ENCODE results near the gene CD300A.

CD300A gene

GRCh38 chr17:74522381-74523105 is 56.1 kb downstream of the CD300A start:
- DNase-seq = no peak

GRCh38 chr17:74523308-74523707 is 56.9 kb downstream of the CD300A start:
- DNase-seq = no peak

GRCh38 chr17:74524653-74525464 is 58.4 kb downstream of the CD300A start:
- DNase-seq = no peak

GRCh38 chr17:74525465-74525725 is 59.0 kb downstream of the CD300A start:
- DNase-seq = no peak

- no peak for DNase-seq
Measured at GRCh38 chr17:74525781-74526288, 59.4 kb downstream of the CD300A start.

GRCh38 chr17:74526681-74527080 is 60.2 kb downstream of the CD300A start:
- DNase-seq = no peak

GRCh38 chr17:74527081-74527480 is 60.6 kb downstream of the CD300A start:
- DNase-seq = no peak

- DNase-seq = no peak
Measured at GRCh38 chr17:74527756-74528155, 61.3 kb downstream of the CD300A start.

GRCh38 chr17:74528491-74529199 is 62.2 kb downstream of the CD300A start:
- DNase-seq = no peak

GRCh38 chr17:74529243-74529642 is 62.8 kb downstream of the CD300A start:
- DNase-seq = no peak

GRCh38 chr17:74530831-74531150 is 64.4 kb downstream of the CD300A start:
- no peak for DNase-seq

GRCh38 chr17:74531231-74531761 is 64.9 kb downstream of the CD300A start, which contains the start of gene CD300LB:
CD300LB (minus strand) TSS chr17:74531475; CDS start chr17:74531350, 125 bp downstream.
- DNase-seq = no peak

- no peak for DNase-seq
Measured at GRCh38 chr17:74532115-74532514, 65.7 kb downstream of the CD300A start.
